Transverse colon (tissue), 4 donors: ENCODE measurements around the gene MC2R.

Experiments
- POLR2AphosphoS5 ChIP-seq, 3 donors: sonication (generic); formaldehyde crosslinking; IDR thresholded peaks; one replicate each; pipeline ENCODE4 v1.6.1; 2016; ENCODE audit warnings: antibody characterized with exemption in 3 of 3
- TF ChIP-seq, protein P1 (sequence below), 5 experiments: fragments of 200-600 bp in 3 of 5; fragments of 450-650 bp in 2 of 5; sonication (generic) in 3 of 5; IDR thresholded peaks; 1 replicate in 2 of 5; 2 replicates in 3 of 5; pipeline ENCODE4 v1.5.1; 2016 to 2017; ENCODE audit warnings: antibody characterized with exemption in 5 of 5, inconsistent platforms in 3 of 5, mild to moderate bottlenecking in 2 of 5, moderate library complexity in 1 of 5

DNA sequence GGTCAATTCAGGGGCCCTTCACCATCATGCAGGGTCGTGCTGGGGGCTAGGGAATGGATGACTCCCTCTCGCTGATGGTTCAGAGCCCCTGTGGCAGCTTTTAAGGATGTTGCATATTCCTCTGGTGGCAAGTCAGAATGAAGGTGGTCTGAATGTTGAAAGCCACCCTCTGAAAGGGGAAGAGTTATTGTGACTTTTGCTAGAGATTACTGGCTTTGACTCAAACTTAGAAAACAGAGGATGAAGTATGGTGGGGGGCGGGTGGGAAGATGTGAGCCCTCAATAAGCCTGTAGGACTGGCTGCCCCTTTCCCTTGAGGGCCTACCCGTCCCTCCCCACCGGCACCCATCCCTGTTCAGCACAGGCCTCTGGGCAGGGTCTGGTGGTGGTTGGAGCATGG lies 23.2 kb downstream of the MC2R start:
- TF ChIP-seq POLR2AphosphoS5 (IDR thresholded peaks at IDR 0.05): no peak
- TF ChIP-seq, protein P1, sequence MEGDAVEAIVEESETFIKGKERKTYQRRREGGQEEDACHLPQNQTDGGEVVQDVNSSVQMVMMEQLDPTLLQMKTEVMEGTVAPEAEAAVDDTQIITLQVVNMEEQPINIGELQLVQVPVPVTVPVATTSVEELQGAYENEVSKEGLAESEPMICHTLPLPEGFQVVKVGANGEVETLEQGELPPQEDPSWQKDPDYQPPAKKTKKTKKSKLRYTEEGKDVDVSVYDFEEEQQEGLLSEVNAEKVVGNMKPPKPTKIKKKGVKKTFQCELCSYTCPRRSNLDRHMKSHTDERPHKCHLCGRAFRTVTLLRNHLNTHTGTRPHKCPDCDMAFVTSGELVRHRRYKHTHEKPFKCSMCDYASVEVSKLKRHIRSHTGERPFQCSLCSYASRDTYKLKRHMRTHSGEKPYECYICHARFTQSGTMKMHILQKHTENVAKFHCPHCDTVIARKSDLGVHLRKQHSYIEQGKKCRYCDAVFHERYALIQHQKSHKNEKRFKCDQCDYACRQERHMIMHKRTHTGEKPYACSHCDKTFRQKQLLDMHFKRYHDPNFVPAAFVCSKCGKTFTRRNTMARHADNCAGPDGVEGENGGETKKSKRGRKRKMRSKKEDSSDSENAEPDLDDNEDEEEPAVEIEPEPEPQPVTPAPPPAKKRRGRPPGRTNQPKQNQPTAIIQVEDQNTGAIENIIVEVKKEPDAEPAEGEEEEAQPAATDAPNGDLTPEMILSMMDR (IDR thresholded peaks at IDR 0.05): no peak
